Gastrocnemius medialis (tissue), 4 donors: ENCODE data around the gene HYPK. TPM values are rescaled to one million over a fixed set of nuclear protein-coding genes. Genes with fewer than 3 reads are reported as not detected.
A peak's percentile ranks its signal among the peaks of the same experiment; 100 is the strongest.
"Not testable (repeated sequence)": the region's sequence is repeated elsewhere in the genome, so short reads cannot be mapped to it uniquely, and the experiment has no call there.

Source experiments
- ATAC-seq, 2 donors: fragments of 150-250 bp; one replicate each; pipeline ENCODE4 v1.9.1; 2016
- DNase-seq, 2 donors: peaks; one replicate each; pipeline ENCODE4 v3.0.0-alpha.2; 2019
- H3K27ac ChIP-seq, 4 donors: fragments of 200-600 bp; sonication (generic); 1 replicate in 1 of 4; 2 replicates in 3 of 4; pipeline ENCODE4 v1.5.1; 2016 to 2018; ENCODE audit warnings: mild to moderate bottlenecking in 2 of 4, moderate library complexity in 1 of 4
- H3K27me3 ChIP-seq, 3 donors: fragments of 200-600 bp; sonication (generic) in 2 of 3; 1 replicate in 1 of 3; 2 replicates in 2 of 3; pipeline versions ENCODE4 v1.5.1 to v1.6.0; 2016 to 2019; ENCODE audit warnings: mild to moderate bottlenecking in 1 of 3, moderate library complexity in 1 of 3
- H3K36me3 ChIP-seq, 2 donors: fragments of 200-600 bp; sonication (generic) in 1 of 2; one replicate each; pipeline ENCODE4 v1.5.1; 2017 to 2018
- H3K4me1 ChIP-seq, 2 donors: fragments of 200-600 bp; sonication (generic) in 1 of 2; one replicate each; pipeline ENCODE4 v1.5.1; 2016 to 2017; ENCODE audit warnings: mild to moderate bottlenecking in 2 of 2
- H3K4me3 ChIP-seq, 4 donors: fragments of 200-600 bp; sonication (generic) in 3 of 4; 1 replicate in 1 of 4; 2 replicates in 3 of 4; pipeline ENCODE4 v1.5.1; 2016 to 2019; ENCODE audit warnings: mild to moderate bottlenecking in 2 of 4
- H3K9me3 ChIP-seq, 3 donors: fragments of 200-600 bp; sonication (generic) in 2 of 3; 1 replicate in 1 of 3; 2 replicates in 2 of 3; pipeline ENCODE4 v1.5.1; 2016 to 2019
- CTCF ChIP-seq, 5 experiments: fragments of 450-650 bp in 3 of 5; fragments of 200-600 bp in 2 of 5; sonication (generic) in 2 of 5; IDR thresholded peaks in 4 of 5; conservative IDR thresholded peaks in 1 of 5; 1 replicate in 4 of 5; 2 replicates in 1 of 5; pipeline ENCODE4 v1.5.1; 2016 to 2019; ENCODE audit warnings: antibody characterized with exemption in 5 of 5, mild to moderate bottlenecking in 3 of 5, moderate library complexity in 3 of 5
- POLR2A ChIP-seq, 2 donors: fragments of 450-650 bp; IDR thresholded peaks; one replicate each; pipeline ENCODE4 v1.6.1; 2017; ENCODE audit warnings: antibody characterized with exemption in 2 of 2, mild to moderate bottlenecking in 2 of 2, moderate library complexity in 2 of 2
- in situ Hi-C, 4 donors: fragments of 200-750 bp; cut with MboI; loops; one replicate each; pipeline versions ENCODE4 v1.15.0 to v1.8.0; 2017; ENCODE audit warnings: low sequenced_read_pairs in 4 of 4
- intact Hi-C: fragments of 100-400 bp; cut with DNase I; formaldehyde crosslinking; loops from one replicate; pipeline ENCODE4 v1.15.1; 2023; ENCODE audit warnings: low total_unique reads
- total RNA-seq, 4 donors: library from RNA; depleted of rRNA; stranded (reverse); fragments of >200 nt; gene quantifications; one replicate each; pipeline versions ENCODE4 v1.1.0 to v1.2.3, GENCODE V29; 2016

The HYPK gene
- total RNA-seq, 4 donors from 2014 or later: 19.5 to 33.9 (median 24.7) TPM

GRCh38 chr15:43826029-43826507 lies 25.7 kb downstream of the HYPK start:
- in situ Hi-C loops (no loop called here), intact Hi-C loops (no loop called here)
- Histone ChIP-seq H3K9me3 (no peaks in the 10 kb centered on the region), H3K27ac (peak overlapping the region in 2 of 4 donors; percentile 71 to 74), H3K36me3 (peaks cover 0 to 7% of the 10 kb centered on the region in 2 donors), H3K4me3 (peak overlapping the region in 1 of 4 donors; percentile 57), H3K27me3 (peaks cover 4 to 25% (median 24%) of the 10 kb centered on the region in 3 donors), H3K4me1 (peaks cover 18 to 37% of the 10 kb centered on the region in 2 donors)
- no peak for ATAC-seq
- TF ChIP-seq POLR2A (IDR thresholded peaks at IDR 0.05) (no peak), CTCF (IDR thresholded peaks at IDR 0.05 in 4 of 5, conservative IDR thresholded peaks at IDR 0.05 in 1 of 5) (no peak)
- no peak for DNase-seq

- peaks cover 0 to under 1% of the 10 kb centered on the region in 2 donors for H3K36me3 ChIP-seq
- intact Hi-C loops (no loop called here), in situ Hi-C loops (no loop called here)
- H3K4me3 ChIP-seq: peak within 1 kb of the TSS; percentile 45 to 57 (median 51)
- peaks cover 17 to 36% of the 10 kb centered on the region in 2 donors for H3K4me1 ChIP-seq
- peaks cover 4 to 25% (median 24%) of the 10 kb centered on the region in 3 donors for H3K27me3 ChIP-seq
- H3K9me3 ChIP-seq: no peaks in the 10 kb centered on the region
- H3K27ac ChIP-seq: peak within 1 kb of the TSS; percentile 63 to 74 (median 70)
- peak in 1 of 2 donors; percentile 34 for TF ChIP-seq POLR2A (IDR thresholded peaks at IDR 0.05)
- TF ChIP-seq CTCF (IDR thresholded peaks at IDR 0.05 in 4 of 5, conservative IDR thresholded peaks at IDR 0.05 in 1 of 5): no peak
- ATAC-seq: no peak
- peak; percentile 53 to 57 for DNase-seq
Measured at GRCh38 chr15:43826508-43827341, 26.3 kb downstream of the HYPK start, which contains the start of gene WDR76. WDR76 (plus strand) TSS chr15:43827002; CDS start chr15:43827033, 31 bp downstream.

- ATAC-seq (no peak), DNase-seq (no peak)
- Histone ChIP-seq H3K4me3 (no peak overlapping the region), H3K9me3 (no peaks in the 10 kb centered on the region), H3K36me3 (no peaks in the 10 kb centered on the region), H3K27me3 (peaks cover 4 to 25% (median 24%) of the 10 kb centered on the region in 3 donors), H3K27ac (no peak overlapping the region), H3K4me1 (peaks cover 7 to 22% of the 10 kb centered on the region in 2 donors)
- TF ChIP-seq POLR2A (IDR thresholded peaks at IDR 0.05): no peak
- TF ChIP-seq CTCF (IDR thresholded peaks at IDR 0.05 in 4 of 5, conservative IDR thresholded peaks at IDR 0.05 in 1 of 5): no peak
- intact Hi-C loops (no loop called here), in situ Hi-C loops (no loop called here)
Measured at GRCh38 chr15:43828061-43828657, 27.8 kb downstream of the HYPK start.

- H3K36me3 ChIP-seq, in situ Hi-C loops, intact Hi-C loops, H3K9me3 ChIP-seq, ATAC-seq, DNase-seq, H3K4me3 ChIP-seq, H3K27ac ChIP-seq: not testable (repeated sequence)
- Histone ChIP-seq H3K4me1 (peaks cover 0 to 10% of the 10 kb centered on the region in 2 donors), H3K27me3 (peaks cover 4 to 25% (median 24%) of the 10 kb centered on the region in 3 donors)
Measured at GRCh38 chr15:43829951-43830540, 29.6 kb downstream of the HYPK start.

GRCh38 chr15:43830691-43831275 lies 30.4 kb downstream of the HYPK start:
- peaks cover 0 to 24% (median 22%) of the 10 kb centered on the region in 3 donors for H3K27me3 ChIP-seq
- H3K36me3 ChIP-seq, H3K9me3 ChIP-seq, H3K27ac ChIP-seq, H3K4me1 ChIP-seq, in situ Hi-C loops, H3K4me3 ChIP-seq, ATAC-seq, DNase-seq, intact Hi-C loops: not testable (repeated sequence)

- in situ Hi-C loops, H3K36me3 ChIP-seq, ATAC-seq, H3K9me3 ChIP-seq, DNase-seq, intact Hi-C loops, H3K4me3 ChIP-seq, H3K4me1 ChIP-seq, H3K27ac ChIP-seq: not testable (repeated sequence)
- peaks cover 0 to 17% (median 14%) of the 10 kb centered on the region in 3 donors for H3K27me3 ChIP-seq
Measured at GRCh38 chr15:43831519-43832052, 31.2 kb downstream of the HYPK start.

GRCh38 chr15:43832485-43832884 lies 32.1 kb downstream of the HYPK start:
- H3K9me3 ChIP-seq, ATAC-seq, H3K4me1 ChIP-seq, H3K27ac ChIP-seq, in situ Hi-C loops, H3K36me3 ChIP-seq, DNase-seq, H3K27me3 ChIP-seq, H3K4me3 ChIP-seq, intact Hi-C loops: not testable (repeated sequence)
